Superior temporal gyrus (tissue), 1 donor: ENCODE results near the gene SPRR2F.
"Not testable (repeated sequence)": the region's sequence is repeated elsewhere in the genome, so short reads cannot be mapped to it uniquely, and the experiment has no call there.

Experiments used
- DNase-seq: peaks from one replicate; pipeline ENCODE4 v3.0.0-alpha.2; 2016; ENCODE audit errors: extremely low spot score

The SPRR2F gene, protein sequence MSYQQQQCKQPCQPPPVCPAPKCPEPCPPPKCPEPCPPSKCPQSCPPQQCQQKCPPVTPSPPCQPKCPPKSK

DNA sequence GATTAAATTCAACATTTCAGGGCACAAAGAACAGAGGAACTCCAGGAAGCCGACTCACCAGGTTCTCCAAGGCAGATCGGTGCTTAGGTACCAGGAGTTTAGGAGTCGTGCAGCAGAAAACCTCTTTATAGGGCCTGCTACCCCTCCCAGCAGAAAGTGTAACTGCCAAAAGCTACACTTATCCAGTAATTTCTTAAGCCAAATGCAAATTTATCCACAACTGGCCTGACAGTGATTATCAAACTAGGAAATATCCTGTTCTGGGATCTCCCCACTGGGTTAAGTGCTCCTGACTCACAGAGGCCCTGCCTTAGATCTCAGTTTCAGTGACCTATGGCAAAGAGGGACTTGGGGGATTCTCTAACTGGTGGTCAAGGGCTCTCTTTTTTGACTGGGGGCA is at the start of gene SPRR2F:
TSS of gene SPRR2F (minus strand) at position 101 of the 400 bp plus-strand sequence. CDS start 783 bp downstream, outside the sequence.
- no peak for DNase-seq

DNA sequence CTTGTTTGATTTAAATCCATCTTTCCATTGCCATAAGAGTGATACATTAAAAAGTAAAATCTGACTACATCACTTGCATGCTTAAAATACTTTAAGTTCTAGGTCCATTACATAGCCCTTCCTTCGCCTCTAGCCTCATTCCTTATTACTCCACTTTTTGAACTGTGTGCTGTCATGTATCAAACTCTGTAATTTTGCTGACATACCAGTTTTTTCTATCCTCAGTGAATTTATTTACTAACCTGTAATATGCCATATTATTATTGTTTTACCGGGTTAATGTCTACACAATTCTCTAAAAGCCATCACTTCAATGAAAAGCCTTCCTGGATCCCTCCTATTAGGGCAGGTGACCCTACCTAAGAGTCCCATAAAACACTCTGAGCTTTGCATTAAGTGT is 42.2 kb upstream of the SPRR2F start:
- DNase-seq: no peak

DNA sequence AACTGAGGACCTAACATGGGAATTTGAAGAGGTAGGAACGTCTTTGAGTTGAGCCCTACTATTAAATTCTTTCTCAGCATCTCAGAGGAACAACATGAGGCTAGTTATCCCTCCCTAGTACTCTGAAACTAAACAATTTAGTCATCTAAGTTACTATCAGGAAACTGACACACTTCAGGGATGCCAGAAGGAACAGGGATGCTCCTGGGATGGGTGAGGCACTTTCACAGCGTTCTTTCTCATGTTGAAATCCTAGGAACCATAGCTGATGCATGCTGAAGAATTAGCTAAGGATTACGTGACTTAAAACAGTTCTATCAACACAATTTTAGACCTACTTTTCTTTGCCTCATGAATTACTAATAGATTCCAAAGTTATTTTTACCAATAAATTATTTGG is 39.2 kb upstream of the SPRR2F start:
- DNase-seq: no peak

DNA sequence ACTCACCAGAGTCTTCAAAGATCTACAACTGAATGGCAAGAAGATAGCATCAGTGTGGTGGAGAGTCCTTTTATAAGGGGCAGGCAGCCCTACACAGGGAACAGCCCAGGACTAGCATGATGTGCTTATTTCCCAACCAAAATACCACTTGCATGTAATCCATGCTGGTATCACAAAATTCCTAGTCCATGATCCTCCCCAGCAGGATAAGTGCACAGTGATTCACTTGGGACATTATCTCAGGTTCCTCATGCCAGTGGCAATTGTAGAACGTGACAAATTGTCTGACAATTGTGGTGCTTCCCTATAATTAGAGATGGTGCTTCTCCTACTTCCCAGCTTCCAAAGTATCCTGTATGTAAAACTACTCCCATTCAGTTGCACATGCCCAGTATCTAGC is 37.5 kb upstream of the SPRR2F start, which contains the start of gene SPRR2G:
TSS of gene SPRR2G (minus strand) at position 45 of the 400 bp plus-strand sequence. CDS start 780 bp downstream, outside the sequence.
- DNase-seq: no peak

DNA sequence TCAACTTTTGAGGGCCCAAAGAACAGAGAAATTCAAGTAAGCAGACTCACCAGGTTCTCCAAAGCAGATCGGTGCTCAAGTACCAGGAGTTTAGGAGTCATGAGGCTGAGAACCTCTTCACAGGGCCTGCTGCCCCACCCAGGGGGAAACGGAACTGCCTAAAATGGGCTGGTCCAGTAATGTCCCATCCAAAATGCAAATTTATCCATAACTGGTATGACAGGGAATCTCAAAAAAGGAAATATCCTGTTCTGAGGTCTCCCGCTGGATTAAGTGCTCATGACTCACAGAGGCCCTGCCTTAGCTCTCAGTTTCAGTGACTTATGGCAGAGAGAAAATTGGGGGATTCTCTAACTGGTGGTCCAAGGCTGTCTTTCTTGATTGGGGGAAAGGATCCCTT is 28.1 kb upstream of the SPRR2F start:
- no peak for DNase-seq

DNA sequence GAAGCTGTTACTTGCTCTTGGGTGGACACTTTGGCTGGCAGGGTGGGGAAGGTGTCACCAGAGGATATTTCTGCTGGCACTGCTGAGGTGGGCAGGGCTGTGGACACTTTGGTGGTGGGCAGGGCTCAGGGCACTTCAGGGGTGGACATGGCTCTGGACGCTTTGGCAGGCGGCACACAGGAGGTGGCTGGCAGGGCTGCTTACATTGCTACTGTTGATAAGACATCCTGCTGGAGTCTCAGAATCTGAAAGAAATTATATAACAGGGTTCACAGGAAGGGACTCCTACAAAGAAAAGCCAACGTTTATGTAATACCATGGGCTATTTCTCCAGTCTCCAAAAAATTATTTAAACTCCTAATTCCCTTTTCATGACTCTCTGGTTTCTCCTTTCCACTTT is 27.2 kb upstream of the SPRR2F start:
- no peak for DNase-seq

DNA sequence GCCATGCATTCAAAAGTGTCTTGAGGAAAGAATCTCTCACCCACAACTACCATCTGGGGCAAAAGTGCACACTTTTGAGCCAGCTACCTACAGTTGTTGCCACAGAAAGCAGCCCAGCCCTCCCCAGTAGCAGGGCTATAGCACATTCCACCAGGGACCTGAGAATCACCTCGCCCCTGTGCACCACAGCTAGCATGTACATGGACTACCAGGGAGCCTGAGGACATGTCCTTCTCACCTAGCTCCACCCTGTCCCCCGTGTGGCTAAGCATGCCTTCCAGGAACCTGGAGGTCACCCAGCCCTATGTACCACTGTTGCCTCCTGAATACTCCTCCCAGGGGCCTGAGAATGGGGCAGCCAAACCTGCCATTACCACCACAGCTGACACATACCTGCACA is 20.4 kb upstream of the SPRR2F start:
- DNase-seq: no peak

DNA sequence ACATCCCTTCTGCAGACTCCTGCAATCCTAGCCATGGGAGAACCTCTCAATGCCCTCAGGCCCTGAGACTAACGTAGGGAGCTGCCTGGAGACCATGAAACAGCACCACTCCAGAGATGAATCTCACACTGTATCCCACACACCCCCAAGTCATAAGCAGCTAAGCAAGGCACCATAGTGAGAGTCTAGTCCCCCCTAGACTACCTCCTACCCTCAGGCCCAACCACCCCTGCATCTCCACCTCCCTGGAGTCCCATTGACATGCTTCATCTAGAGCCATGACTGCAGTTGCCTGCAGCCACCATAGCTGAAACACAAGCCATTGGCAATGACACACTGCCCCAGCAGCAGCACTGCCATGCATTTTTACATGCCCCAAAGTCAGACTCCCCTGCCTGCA is 20.0 kb upstream of the SPRR2F start:
- DNase-seq: no peak

DNA sequence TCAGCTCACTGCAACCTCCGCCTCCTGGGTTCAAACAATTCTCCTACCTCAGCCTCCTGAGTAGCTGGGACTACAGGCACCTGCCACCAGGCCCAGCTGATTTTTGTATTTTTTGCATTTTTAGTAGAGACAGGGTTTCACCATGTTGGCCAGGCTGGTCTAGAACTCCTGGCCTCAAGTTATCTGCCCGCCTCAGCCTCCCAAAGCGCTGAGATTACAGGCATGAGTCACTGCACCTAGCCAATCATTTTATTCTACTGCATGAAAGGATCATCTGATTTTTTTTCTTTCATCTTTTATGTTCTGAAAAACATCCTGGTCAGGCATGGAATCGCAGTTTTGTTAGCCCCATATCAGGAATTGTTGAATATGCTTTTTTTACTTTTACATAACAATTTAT is 15.4 kb upstream of the SPRR2F start:
- not testable (repeated sequence) for DNase-seq

DNA sequence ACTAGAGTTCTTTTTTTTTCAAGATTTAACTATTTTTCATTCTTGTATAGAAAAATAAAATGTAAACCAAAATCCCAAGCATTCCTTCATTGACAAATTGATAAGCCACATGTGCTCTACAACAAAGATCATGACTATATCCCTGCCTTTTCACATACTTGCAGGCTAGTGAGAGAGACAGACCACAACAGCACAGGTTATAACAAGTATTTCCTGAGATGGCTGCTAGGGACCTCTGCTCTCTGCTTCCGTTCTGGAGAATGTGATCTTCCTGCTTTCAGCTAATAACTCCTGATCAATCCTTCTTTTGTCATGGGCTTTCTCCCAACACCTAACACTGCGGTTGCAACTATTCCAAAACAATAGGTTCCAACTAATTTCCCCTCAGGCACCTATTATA is 14.0 kb upstream of the SPRR2F start:
- DNase-seq: no peak

DNA sequence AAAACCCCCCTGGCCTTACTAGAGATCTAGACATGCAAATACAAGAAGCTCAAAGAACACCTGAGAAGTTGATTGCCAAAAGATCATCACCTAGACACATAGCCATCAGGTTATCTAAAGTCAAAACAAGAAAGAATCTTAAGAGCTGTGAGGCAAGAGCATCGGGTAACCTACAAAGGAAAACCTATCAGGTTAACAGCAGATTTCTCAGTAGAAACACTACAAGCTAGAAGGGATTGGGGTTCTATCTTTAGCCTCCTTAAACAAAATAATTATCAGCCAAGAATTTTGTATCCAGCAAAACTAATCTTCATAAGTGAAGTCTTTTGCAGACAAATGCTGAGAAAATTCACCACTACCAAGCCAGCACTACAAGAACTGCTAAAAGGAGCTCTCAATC is 12.2 kb upstream of the SPRR2F start:
- DNase-seq: no peak

DNA sequence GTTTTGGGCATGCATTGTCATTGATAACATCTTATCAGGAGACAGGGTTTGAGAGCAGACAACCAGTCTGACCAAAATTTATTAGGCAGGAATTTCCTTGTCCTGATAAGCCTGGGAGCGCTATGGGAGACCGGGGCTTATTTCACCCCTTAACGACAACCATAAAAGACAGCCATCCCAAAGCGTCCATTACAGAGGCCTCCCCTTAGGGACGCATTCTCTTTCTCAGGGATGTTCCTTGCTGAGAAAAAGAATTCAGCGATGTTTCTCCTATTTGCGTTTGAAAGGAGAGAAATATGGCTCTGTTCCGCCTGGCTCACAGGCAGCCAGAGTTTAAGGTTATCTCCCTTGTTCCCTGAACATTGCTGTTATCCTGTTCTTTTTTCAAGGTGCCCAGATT is 10.5 kb upstream of the SPRR2F start:
- DNase-seq: not testable (repeated sequence)

DNA sequence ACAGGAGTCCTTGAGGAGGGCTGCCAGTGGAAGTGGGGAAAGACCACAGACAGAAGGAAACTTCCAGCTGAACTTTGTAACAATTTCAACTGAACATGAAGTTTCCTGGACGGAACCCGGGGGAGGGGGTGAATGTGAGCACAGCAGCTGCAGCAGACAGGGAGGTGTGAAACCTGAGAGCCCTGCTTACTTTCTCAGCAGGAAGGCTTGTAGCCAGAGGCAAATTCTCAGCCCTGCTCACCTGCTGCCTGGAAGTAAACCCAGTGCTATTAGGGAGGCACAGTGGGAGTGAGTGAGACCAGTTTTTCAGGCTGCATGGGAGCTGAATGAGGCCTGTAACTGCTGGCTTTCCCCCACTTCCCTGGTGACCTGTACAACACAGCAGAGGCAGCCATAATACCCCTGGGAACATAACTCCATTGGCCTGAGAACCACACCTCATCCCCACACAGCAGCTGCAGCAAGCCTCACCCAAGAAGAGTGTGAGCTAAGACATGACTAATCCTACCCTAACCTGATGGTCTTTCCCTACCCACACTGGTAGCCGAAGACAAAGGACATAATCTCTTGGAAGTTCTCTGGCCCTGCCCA is 9.6 kb upstream of the SPRR2F start:
- no peak for DNase-seq

DNA sequence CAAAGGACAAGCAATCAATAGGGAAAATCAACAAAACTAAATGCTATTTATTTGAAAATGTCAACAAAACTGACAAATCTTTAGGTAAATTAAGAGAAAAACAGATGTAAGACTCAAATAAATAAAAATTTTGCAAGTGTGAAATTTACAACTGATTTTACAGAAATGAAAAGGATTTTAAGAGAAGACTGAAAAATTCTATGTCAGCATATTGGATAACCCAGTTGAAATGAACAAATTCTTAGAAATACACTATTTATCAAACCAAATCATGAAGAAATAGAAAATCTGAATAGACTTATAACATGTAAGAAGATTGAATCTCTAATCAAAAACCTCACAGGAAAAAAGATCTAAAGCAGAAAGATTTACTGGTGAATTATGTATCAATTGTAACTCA is 7.6 kb upstream of the SPRR2F start:
- no peak for DNase-seq

DNA sequence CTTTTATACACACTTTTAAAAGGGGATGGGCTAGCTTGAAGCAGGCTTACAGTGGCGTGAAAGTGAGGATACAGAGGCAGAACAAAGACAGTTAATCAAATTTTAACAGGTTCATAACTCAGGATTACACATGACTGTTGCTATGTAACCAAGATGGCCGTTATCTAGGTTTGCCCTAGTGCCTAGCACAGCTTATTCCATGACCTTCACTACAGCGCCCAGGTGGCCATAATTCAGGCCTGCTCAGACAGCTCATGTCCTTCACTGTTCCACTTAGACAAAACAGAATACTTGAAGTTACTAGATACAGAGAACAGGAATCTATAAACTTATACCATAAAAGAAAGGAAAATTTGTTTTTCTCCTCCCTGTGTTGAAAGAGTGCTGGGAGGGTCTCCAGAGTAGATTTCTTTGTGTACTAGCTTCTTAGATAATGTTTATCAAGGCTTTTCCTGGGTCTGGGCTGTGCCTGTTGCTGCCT is 6.2 kb upstream of the SPRR2F start:
- DNase-seq: no peak

DNA sequence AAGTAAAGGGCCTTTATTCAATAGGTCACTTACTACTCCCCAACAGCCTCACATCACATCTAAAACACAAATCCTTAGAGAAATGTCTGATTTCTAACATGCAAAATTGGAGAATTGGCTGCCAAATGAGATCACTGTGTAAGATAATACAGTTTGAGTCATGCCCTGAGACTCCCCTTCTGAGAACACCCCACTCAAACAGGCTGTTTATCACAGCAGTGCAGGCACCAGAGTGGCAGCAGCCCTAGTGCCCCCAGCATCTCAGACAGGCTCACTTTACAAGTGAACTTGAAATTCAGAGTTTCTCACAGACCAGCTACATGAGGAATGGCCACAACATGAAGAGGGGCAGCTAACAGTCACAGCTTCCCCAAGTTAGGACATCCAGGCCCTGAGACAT is 1.9 kb upstream of the SPRR2F start:
- DNase-seq: not testable (repeated sequence)

DNA sequence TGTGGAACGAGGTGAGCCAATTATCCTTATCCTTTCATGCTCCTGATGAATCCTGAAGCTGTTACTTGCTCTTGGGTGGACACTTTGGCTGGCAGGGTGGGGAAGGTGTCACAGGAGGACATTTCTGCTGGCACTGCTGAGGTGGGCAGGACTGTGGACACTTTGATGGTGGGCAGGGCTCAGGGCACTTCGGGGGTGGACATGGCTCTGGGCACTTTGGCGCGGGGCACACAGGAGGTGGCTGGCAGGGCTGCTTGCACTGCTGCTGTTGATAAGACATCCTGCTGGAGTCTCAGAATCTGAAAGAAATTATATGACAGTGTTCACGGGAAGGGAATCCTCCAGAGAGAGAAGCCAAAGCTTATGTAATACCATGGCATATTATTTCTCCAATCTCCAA is 862 bp downstream of the SPRR2F start:
- DNase-seq: not testable (repeated sequence)

DNA sequence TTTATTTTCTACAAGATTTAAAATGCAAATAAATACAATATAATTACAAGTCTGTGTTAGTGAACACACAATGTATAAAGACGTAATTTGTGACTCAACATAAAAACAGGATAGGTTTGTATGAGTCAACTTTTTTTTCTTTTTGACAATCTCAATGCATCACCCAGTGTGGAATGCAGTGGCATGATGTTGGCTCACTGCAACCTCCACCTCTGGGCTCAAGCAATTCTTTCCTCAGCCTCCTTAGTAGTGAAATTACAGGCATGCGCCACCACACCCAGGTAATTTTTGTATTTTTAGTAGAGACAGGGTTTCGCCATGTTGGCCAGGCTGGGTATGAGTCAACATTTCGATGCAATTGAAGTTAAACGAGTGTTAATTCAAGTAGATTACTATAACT is 13.1 kb downstream of the SPRR2F start:
- DNase-seq: no peak

DNA sequence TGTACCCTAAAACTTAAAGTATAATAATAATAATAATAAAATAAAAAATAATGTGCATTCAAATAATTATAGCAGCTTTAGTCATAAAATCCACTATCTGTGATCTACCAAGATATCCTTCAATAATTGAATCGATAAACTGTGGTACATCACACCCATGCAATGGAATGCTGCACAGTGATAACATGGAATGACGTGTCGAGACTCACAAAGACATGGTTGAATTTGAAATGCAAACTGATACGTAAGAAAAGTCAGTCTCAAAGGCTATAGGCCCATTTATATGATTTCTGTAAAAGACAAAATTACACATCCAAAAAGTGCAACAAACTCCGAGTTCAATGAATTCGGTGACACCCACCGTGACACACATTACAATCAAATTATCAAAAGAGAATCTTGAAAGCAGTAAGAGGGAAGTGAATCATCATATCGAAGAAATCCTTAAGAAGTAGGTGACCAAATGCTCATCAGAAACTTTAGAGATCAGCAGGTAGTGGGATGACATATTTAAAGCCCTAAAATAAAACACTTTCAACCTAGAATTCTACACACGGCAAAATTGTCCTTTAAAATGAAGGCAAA is 13.8 kb downstream of the SPRR2F start:
- no peak for DNase-seq

DNA sequence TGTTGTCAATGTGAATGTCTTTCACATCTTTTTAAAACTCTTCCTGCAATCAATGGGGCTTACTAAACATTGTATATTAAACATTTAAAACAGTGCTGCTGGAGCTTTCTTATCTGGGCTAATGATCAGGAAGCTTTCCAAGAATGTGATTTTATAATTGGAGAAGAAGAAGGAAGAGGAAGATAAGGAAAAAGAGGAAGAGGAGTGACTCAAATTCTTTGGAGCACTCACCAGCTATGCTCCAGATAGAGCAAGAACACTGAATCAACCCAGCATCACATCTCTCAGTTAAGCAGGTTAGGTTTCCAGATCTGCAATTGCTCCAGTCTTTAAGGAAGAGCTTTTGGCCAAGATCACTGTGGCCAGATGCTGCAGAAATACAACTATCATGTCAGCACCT is 17.6 kb downstream of the SPRR2F start:
- DNase-seq: no peak

DNA sequence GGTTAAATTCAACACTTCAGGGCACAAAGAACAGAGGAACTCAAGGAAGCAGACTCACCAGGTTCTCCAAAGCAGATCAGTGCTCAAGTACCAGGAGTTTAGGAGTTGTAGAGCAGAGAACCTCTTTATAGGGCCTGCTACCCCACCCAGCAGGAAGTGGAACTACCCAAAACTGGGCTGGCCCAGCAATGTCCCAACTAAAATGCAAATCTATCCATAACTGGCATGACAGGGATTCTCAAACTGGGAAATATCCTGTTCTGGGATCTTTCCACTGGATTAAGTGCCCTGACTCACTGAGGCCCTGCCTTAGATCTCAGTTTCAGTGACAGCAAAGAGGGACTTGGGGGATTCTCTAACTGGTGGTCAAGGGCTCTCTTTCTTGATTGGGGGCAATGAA is 18.9 kb downstream of the SPRR2F start, which contains the start of gene SPRR2E:
TSS of gene SPRR2E (minus strand) at position 101 of the 400 bp plus-strand sequence. CDS start 775 bp downstream, outside the sequence.
- no peak for DNase-seq

DNA sequence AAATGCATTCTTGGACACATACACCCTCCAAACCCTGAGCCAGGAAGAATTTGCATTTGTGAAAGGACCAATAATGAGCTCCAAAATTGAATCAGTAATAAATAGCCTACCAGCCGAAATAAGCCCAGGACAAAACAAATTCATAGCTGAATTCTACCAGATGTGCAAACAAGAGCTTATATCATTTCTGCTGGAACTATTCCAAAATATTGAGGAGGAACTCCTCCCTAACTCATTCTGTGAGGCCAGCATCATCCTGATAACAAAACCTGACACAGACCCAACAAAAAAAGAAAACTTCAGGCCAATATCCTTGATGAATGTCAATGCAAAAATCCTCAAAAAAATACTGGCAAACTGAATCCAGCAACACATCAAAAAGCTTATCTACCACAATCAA is 25.7 kb downstream of the SPRR2F start:
- no peak for DNase-seq

DNA sequence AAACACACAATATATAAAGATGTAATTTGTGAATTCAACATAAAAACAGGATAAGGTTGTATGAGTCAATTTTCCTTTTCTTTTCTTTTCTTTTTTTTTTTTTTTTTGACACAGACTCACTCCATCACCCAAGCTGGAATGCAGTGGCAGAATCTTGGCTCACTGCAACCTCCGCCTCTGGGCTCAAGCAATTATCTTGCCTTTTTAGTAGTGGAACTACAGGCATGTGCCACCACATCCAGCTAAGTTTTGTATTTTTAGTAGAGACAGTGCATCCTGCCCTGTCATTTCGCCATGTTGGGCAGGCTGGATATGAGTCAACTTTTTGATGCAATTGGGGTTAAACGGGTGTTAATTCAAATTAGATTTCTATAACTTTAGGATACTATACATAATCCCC is 31.6 kb downstream of the SPRR2F start:
- DNase-seq: no peak
